Measurements from ENCODE around the gene FSTL4. TPM values are rescaled to one million over a fixed set of nuclear protein-coding genes. Genes with fewer than 3 reads are reported as not detected.
"Not testable (repeated sequence)": the region's sequence is repeated elsewhere in the genome, so short reads cannot be mapped to it uniquely, and the experiment has no call there.

FSTL4 gene
- polyA plus RNA-seq, 1 donor = 5.2 TPM

- DNase-seq = no peak
These were observed 65.8 kb downstream of the FSTL4 start for GRCh38 chr5:133546500-133546899.

GRCh38 chr5:133544346-133544745 is 68.0 kb downstream of the FSTL4 start:
- no peak for DNase-seq

- no peak for DNase-seq
These were observed 72.5 kb downstream of the FSTL4 start for GRCh38 chr5:133539818-133540217.

- no peak for DNase-seq
These were observed 73.6 kb downstream of the FSTL4 start for GRCh38 chr5:133538718-133539117.

GRCh38 chr5:133535241-133535929 is 77.0 kb downstream of the FSTL4 start:
- not testable (repeated sequence) for DNase-seq

- DNase-seq = no peak
These were observed 77.8 kb downstream of the FSTL4 start for GRCh38 chr5:133534566-133534965.

GRCh38 chr5:133533541-133533940 is 78.8 kb downstream of the FSTL4 start:
- DNase-seq = no peak

GRCh38 chr5:133531594-133531993 is 80.7 kb downstream of the FSTL4 start:
- peak; percentile 45 for DNase-seq

- DNase-seq = no peak
These were observed 81.2 kb downstream of the FSTL4 start for GRCh38 chr5:133531178-133531577.

- DNase-seq = no peak
These were observed 82.1 kb downstream of the FSTL4 start for GRCh38 chr5:133530270-133530669.

GRCh38 chr5:133528841-133529240 is 83.5 kb downstream of the FSTL4 start:
- DNase-seq = no peak

- peak; percentile 49 for DNase-seq
These were observed 85.0 kb downstream of the FSTL4 start for GRCh38 chr5:133527311-133527710.

GRCh38 chr5:133526368-133526767 is 86.0 kb downstream of the FSTL4 start:
- DNase-seq = no peak

- no peak for DNase-seq
These were observed 87.2 kb downstream of the FSTL4 start for GRCh38 chr5:133525126-133525525.

GRCh38 chr5:133524666-133525065 is 87.7 kb downstream of the FSTL4 start:
- DNase-seq = no peak

- DNase-seq = no peak
These were observed 88.3 kb downstream of the FSTL4 start for GRCh38 chr5:133523961-133524586.

- DNase-seq = no peak
These were observed 89.2 kb downstream of the FSTL4 start for GRCh38 chr5:133523013-133523658.

GRCh38 chr5:133521801-133522200 is 90.5 kb downstream of the FSTL4 start:
- no peak for DNase-seq

GRCh38 chr5:133520991-133521706 is 91.2 kb downstream of the FSTL4 start:
- DNase-seq = no peak

- DNase-seq = no peak
These were observed 92.3 kb downstream of the FSTL4 start for GRCh38 chr5:133520062-133520461.

- no peak for DNase-seq
These were observed 93.2 kb downstream of the FSTL4 start for GRCh38 chr5:133519191-133519590.

- DNase-seq = no peak
These were observed 97.9 kb downstream of the FSTL4 start for GRCh38 chr5:133514456-133514855.

GRCh38 chr5:133512896-133513295 is 99.4 kb downstream of the FSTL4 start:
- no peak for DNase-seq

Data from hindlimb muscle (tissue), 1 donor.